Stimulated activated CD4-positive, alpha-beta T cell treated with anti-CD3 and anti-CD28 coated beads, Interleukin-2, amount 100 ng/mL, for 48 hours (primary cell): ENCODE data around the gene SFMBT2.

ENCODE experiments used
- DNase-seq, 2 donors: peaks; one replicate each; pipeline ENCODE4 v3.0.0-alpha.2; 2020

SFMBT2 gene

GRCh38 chr10:7362471-7362870 is 48.4 kb downstream of the SFMBT2 start:
- no peak for DNase-seq

GRCh38 chr10:7361316-7361715 is 49.5 kb downstream of the SFMBT2 start:
- DNase-seq, result no peak

GRCh38 chr10:7359954-7360353 is 50.9 kb downstream of the SFMBT2 start:
- no peak for DNase-seq

- no peak for DNase-seq
Observed at GRCh38 chr10:7359356-7359755, 51.5 kb downstream of the SFMBT2 start.

GRCh38 chr10:7357193-7357592 is 53.6 kb downstream of the SFMBT2 start:
- no peak for DNase-seq

GRCh38 chr10:7354330-7355047 is 56.3 kb downstream of the SFMBT2 start:
- DNase-seq, result no peak

GRCh38 chr10:7351894-7352293 is 58.9 kb downstream of the SFMBT2 start:
- no peak for DNase-seq

- no peak for DNase-seq
Observed at GRCh38 chr10:7350541-7351195, 60.2 kb downstream of the SFMBT2 start.

GRCh38 chr10:7345717-7346116 is 65.1 kb downstream of the SFMBT2 start:
- DNase-seq, result no peak

GRCh38 chr10:7343040-7343439 is 67.8 kb downstream of the SFMBT2 start:
- DNase-seq, result no peak

GRCh38 chr10:7340179-7340874 is 70.5 kb downstream of the SFMBT2 start:
- DNase-seq, result no peak

- DNase-seq, result no peak
Observed at GRCh38 chr10:7339510-7339909, 71.3 kb downstream of the SFMBT2 start.

- no peak for DNase-seq
Observed at GRCh38 chr10:7338469-7338868, 72.4 kb downstream of the SFMBT2 start.

GRCh38 chr10:7337431-7338171 is 73.2 kb downstream of the SFMBT2 start:
- no peak for DNase-seq

- no peak for DNase-seq
Observed at GRCh38 chr10:7335977-7336376, 74.9 kb downstream of the SFMBT2 start.

- no peak for DNase-seq
Observed at GRCh38 chr10:7334642-7334964, 76.2 kb downstream of the SFMBT2 start.

- DNase-seq, result no peak
Observed at GRCh38 chr10:7333961-7334641, 76.7 kb downstream of the SFMBT2 start.

- no peak for DNase-seq
Observed at GRCh38 chr10:7329219-7329618, 81.6 kb downstream of the SFMBT2 start.

- no peak for DNase-seq
Observed at GRCh38 chr10:7327885-7328284, 82.9 kb downstream of the SFMBT2 start.

GRCh38 chr10:7322623-7323022 is 88.2 kb downstream of the SFMBT2 start:
- DNase-seq, result no peak

- DNase-seq, result no peak
Observed at GRCh38 chr10:7320072-7320471, 90.8 kb downstream of the SFMBT2 start.

- DNase-seq, result no peak
Observed at GRCh38 chr10:7319632-7320031, 91.2 kb downstream of the SFMBT2 start.

GRCh38 chr10:7318836-7319235 is 92.0 kb downstream of the SFMBT2 start:
- no peak for DNase-seq
